Measurements from ENCODE around the gene SEMA5A. TPM values are rescaled to one million over a fixed set of nuclear protein-coding genes. Genes with fewer than 3 reads are reported as not detected.

SEMA5A gene
- total RNA-seq, 4 donors from 2014 or later: 2.4 to 129 (median 10.0) TPM

DNA sequence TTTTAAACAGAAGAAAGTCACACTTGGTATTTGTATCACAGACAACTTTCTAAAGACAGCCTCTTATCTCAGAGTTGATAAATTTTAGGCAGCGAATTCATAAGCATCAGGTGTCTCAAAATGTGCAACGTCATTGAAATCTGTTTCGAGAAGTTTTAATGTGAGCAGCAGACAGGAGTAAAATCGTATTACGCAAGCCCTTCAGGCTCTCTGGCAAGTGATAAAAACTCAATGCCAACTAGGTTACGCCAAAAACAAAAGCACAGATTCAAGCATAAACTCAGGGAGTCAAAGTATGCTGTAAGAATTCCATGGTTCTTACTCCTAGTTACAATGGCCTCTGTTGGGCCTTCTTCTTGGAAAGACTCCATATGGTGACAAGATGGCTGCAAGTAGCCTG is 244.7 kb downstream of the SEMA5A start:
- H3K4me1 ChIP-seq: no peaks in the 10 kb centered on the region
- H3K9me3 ChIP-seq: no peaks in the 10 kb centered on the region
- TF ChIP-seq, protein P1, sequence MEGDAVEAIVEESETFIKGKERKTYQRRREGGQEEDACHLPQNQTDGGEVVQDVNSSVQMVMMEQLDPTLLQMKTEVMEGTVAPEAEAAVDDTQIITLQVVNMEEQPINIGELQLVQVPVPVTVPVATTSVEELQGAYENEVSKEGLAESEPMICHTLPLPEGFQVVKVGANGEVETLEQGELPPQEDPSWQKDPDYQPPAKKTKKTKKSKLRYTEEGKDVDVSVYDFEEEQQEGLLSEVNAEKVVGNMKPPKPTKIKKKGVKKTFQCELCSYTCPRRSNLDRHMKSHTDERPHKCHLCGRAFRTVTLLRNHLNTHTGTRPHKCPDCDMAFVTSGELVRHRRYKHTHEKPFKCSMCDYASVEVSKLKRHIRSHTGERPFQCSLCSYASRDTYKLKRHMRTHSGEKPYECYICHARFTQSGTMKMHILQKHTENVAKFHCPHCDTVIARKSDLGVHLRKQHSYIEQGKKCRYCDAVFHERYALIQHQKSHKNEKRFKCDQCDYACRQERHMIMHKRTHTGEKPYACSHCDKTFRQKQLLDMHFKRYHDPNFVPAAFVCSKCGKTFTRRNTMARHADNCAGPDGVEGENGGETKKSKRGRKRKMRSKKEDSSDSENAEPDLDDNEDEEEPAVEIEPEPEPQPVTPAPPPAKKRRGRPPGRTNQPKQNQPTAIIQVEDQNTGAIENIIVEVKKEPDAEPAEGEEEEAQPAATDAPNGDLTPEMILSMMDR (IDR thresholded peaks at IDR 0.05): no peak
- no peak for TF ChIP-seq POLR2A (IDR thresholded peaks at IDR 0.05)
- no peak for DNase-seq
- H3K27me3 ChIP-seq: no peaks in the 10 kb centered on the region
- no peak overlapping the region for H3K27ac ChIP-seq
- no peak overlapping the region for H3K4me3 ChIP-seq
- H3K36me3 ChIP-seq: no peaks in the 10 kb centered on the region
- intact Hi-C loops (cut with DNase I; ENCODE audit: low total_unique reads): no loop called here

GRCh38 chr5:9297134-9297533 is 248.7 kb downstream of the SEMA5A start:
- intact Hi-C loops (cut with DNase I; ENCODE audit: low total_unique reads): no loop called here
- DNase-seq: no peak
- Histone ChIP-seq H3K27me3 (no peaks in the 10 kb centered on the region), H3K36me3 (no peaks in the 10 kb centered on the region), H3K4me3 (no peak overlapping the region), H3K9me3 (no peaks in the 10 kb centered on the region), H3K4me1 (no peaks in the 10 kb centered on the region), H3K27ac (no peak overlapping the region)
- TF ChIP-seq POLR2A (IDR thresholded peaks at IDR 0.05): no peak
- TF ChIP-seq, protein P1 (IDR thresholded peaks at IDR 0.05): no peak

- Histone ChIP-seq H3K27me3 (no peaks in the 10 kb centered on the region), H3K4me1 (no peaks in the 10 kb centered on the region), H3K27ac (no peak overlapping the region), H3K9me3 (no peaks in the 10 kb centered on the region), H3K36me3 (no peaks in the 10 kb centered on the region), H3K4me3 (no peak overlapping the region)
- no peak for DNase-seq
- intact Hi-C loops (cut with DNase I; ENCODE audit: low total_unique reads): no loop called here
- TF ChIP-seq POLR2A (IDR thresholded peaks at IDR 0.05): no peak
- TF ChIP-seq, protein P1 (IDR thresholded peaks at IDR 0.05): no peak
Observed at GRCh38 chr5:9295466-9295801, 250.4 kb downstream of the SEMA5A start.

- intact Hi-C loops (cut with DNase I; ENCODE audit: low total_unique reads): no loop called here
- Histone ChIP-seq H3K36me3 (no peaks in the 10 kb centered on the region), H3K27ac (no peak overlapping the region), H3K4me3 (no peak overlapping the region), H3K27me3 (no peaks in the 10 kb centered on the region), H3K9me3 (no peaks in the 10 kb centered on the region), H3K4me1 (no peaks in the 10 kb centered on the region)
- TF ChIP-seq, protein P1 (IDR thresholded peaks at IDR 0.05): no peak
- no peak for DNase-seq
Observed at GRCh38 chr5:9294793-9295465, 250.9 kb downstream of the SEMA5A start.

DNA sequence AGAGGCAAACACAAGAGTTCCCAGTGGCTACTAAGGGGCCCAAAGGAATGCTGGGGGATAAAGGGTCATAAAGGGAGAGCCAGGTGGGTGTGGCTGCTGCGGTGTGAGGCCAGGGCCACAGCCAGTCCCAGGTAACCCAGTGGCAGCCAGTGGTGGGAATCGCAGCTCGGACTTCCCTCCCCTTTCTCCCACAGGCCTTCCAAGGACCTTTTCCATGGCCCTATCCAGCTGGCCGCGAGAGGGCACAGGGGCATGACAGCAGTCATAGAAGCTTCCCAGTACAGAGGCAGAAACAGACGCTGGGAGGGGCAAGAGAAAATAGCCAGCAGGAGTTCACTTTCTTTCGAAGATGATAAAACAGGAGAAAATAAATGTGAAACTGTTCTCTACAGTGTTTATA is 257.6 kb downstream of the SEMA5A start:
- intact Hi-C loops (cut with DNase I; ENCODE audit: low total_unique reads): no loop called here
- Histone ChIP-seq H3K4me1 (no peaks in the 10 kb centered on the region), H3K36me3 (no peaks in the 10 kb centered on the region), H3K9me3 (no peaks in the 10 kb centered on the region), H3K4me3 (no peak overlapping the region), H3K27ac (peak overlapping the region; percentile 9 to 18), H3K27me3 (no peaks in the 10 kb centered on the region)
- TF ChIP-seq POLR2A (IDR thresholded peaks at IDR 0.05): no peak
- TF ChIP-seq, protein P1 (IDR thresholded peaks at IDR 0.05): no peak
- DNase-seq: no peak

All from uterus (tissue), 4 donors.